ENCODE data around the gene ARPC5L. TPM values are rescaled to one million over a fixed set of nuclear protein-coding genes. Genes with fewer than 3 reads are reported as not detected.

Gene ARPC5L
- total RNA-seq, 6 experiments from 2014 or later = 39.0 to 55.9 (median 44.7) TPM

GRCh38 chr9:124868511-124869465, 6.9 kb downstream of the ARPC5L start:
- Mint-ChIP-seq H3K4me3 (peak overlapping the region; percentile 96), H3K36me3 (ENCODE audit: low read depth) (peaks cover 23% of the 10 kb centered on the region), H3K9me3 (no peaks in the 10 kb centered on the region), H3K4me1 (ENCODE audit: low read depth) (peaks cover 55% of the 10 kb centered on the region), H3K27me3 (ENCODE audit: insufficient read depth) (no peaks in the 10 kb centered on the region; the same call in none of the 2 replicates), H3K27ac (peak overlapping the region; percentile 97)
- peak; percentile 76 for DNase-seq
- no peak for TF ChIP-seq CTCF (IDR thresholded peaks at IDR 0.05)

- Mint-ChIP-seq H3K9me3 (no peaks in the 10 kb centered on the region), H3K36me3 (ENCODE audit: low read depth) (peaks cover 23% of the 10 kb centered on the region), H3K4me1 (ENCODE audit: low read depth) (peaks cover 52% of the 10 kb centered on the region), H3K27ac (peak overlapping the region; percentile 85), H3K4me3 (peak overlapping the region; percentile 96), H3K27me3 (ENCODE audit: insufficient read depth) (no peaks in the 10 kb centered on the region; the same call in none of the 2 replicates)
- no peak for DNase-seq
- no peak for TF ChIP-seq CTCF (IDR thresholded peaks at IDR 0.05)
These were observed 7.6 kb downstream of the ARPC5L start for GRCh38 chr9:124869466-124869985.

GRCh38 chr9:124869986-124870560, 8.1 kb downstream of the ARPC5L start:
- Mint-ChIP-seq H3K4me1 (ENCODE audit: low read depth) (peaks cover 52% of the 10 kb centered on the region), H3K27ac (peak overlapping the region; percentile 85), H3K36me3 (ENCODE audit: low read depth) (peaks cover 23% of the 10 kb centered on the region), H3K27me3 (ENCODE audit: insufficient read depth) (no peaks in the 10 kb centered on the region; the same call in none of the 2 replicates), H3K4me3 (peak overlapping the region; percentile 96), H3K9me3 (no peaks in the 10 kb centered on the region)
- no peak for TF ChIP-seq CTCF (IDR thresholded peaks at IDR 0.05)
- peak; percentile 27 for DNase-seq

- Mint-ChIP-seq H3K27me3 (ENCODE audit: insufficient read depth) (no peaks in the 10 kb centered on the region; the same call in none of the 2 replicates), H3K4me3 (peak overlapping the region; percentile 96), H3K9me3 (no peaks in the 10 kb centered on the region), H3K27ac (peak overlapping the region; percentile 85), H3K36me3 (ENCODE audit: low read depth) (peaks cover 23% of the 10 kb centered on the region), H3K4me1 (ENCODE audit: low read depth) (peaks cover 52% of the 10 kb centered on the region)
- DNase-seq = no peak
- TF ChIP-seq CTCF (IDR thresholded peaks at IDR 0.05) = no peak
These were observed 8.8 kb downstream of the ARPC5L start for GRCh38 chr9:124870723-124871122.

GRCh38 chr9:124871156-124871561, 9.2 kb downstream of the ARPC5L start:
- H3K4me1 Mint-ChIP-seq (ENCODE audit: low read depth) = peaks cover 52% of the 10 kb centered on the region
- H3K27ac Mint-ChIP-seq = peak overlapping the region; percentile 85
- TF ChIP-seq CTCF (IDR thresholded peaks at IDR 0.05) = no peak
- DNase-seq = no peak
- H3K27me3 Mint-ChIP-seq (ENCODE audit: insufficient read depth) = no peaks in the 10 kb centered on the region; the same call in none of the 2 replicates
- H3K36me3 Mint-ChIP-seq (ENCODE audit: low read depth) = peaks cover 23% of the 10 kb centered on the region
- peak overlapping the region; percentile 96 for H3K4me3 Mint-ChIP-seq
- H3K9me3 Mint-ChIP-seq = no peaks in the 10 kb centered on the region
